ENCODE data around the gene LTBP2.

Gene LTBP2

GRCh38 chr14:74554742-74555362 lies 57.2 kb downstream of the LTBP2 start:
- H3K4me3 ChIP-seq (replicated peaks; ENCODE audit: insufficient read depth, low read length): no peak overlapping the region
- TF ChIP-seq SPI1 (IDR thresholded peaks at IDR 0.05; ENCODE audit: borderline replicate concordance, low read depth): no peak
- no peak for TF ChIP-seq POLR2AphosphoS5 (IDR thresholded peaks at IDR 0.05; ENCODE audit: low read depth)
- TF ChIP-seq GABPA (IDR thresholded peaks at IDR 0.05; ENCODE audit: low read depth): no peak
- TF ChIP-seq REST (IDR thresholded peaks at IDR 0.05; ENCODE audit: insufficient replicate concordance, low read depth): no peak
- no peak for TF ChIP-seq CTCF (IDR thresholded peaks at IDR 0.05; ENCODE audit: insufficient read depth, low read length)
- no peak overlapping the region for H3K27ac ChIP-seq (replicated peaks)
- no peak for DNase-seq (ENCODE audit: low read depth in 1 of 2, low spot score in 1 of 2)
- no peaks in the 10 kb centered on the region for H3K27me3 ChIP-seq (ENCODE audit: insufficient read depth, poor library complexity, severe bottlenecking)

- H3K27me3 ChIP-seq (ENCODE audit: insufficient read depth, poor library complexity, severe bottlenecking): no peaks in the 10 kb centered on the region
- H3K4me3 ChIP-seq (replicated peaks; ENCODE audit: insufficient read depth, low read length): no peak overlapping the region
- TF ChIP-seq REST (IDR thresholded peaks at IDR 0.05; ENCODE audit: insufficient replicate concordance, low read depth): no peak
- no peak for TF ChIP-seq CTCF (IDR thresholded peaks at IDR 0.05; ENCODE audit: insufficient read depth, low read length)
- no peak for TF ChIP-seq GABPA (IDR thresholded peaks at IDR 0.05; ENCODE audit: low read depth)
- TF ChIP-seq POLR2AphosphoS5 (IDR thresholded peaks at IDR 0.05; ENCODE audit: low read depth): no peak
- no peak for TF ChIP-seq SPI1 (IDR thresholded peaks at IDR 0.05; ENCODE audit: borderline replicate concordance, low read depth)
- H3K27ac ChIP-seq (replicated peaks): no peak overlapping the region
- no peak for DNase-seq (ENCODE audit: low read depth in 1 of 2, low spot score in 1 of 2)
Measured at GRCh38 chr14:74552623-74553022, 59.4 kb downstream of the LTBP2 start.

GRCh38 chr14:74551431-74552371 lies 60.3 kb downstream of the LTBP2 start:
- Histone ChIP-seq H3K27ac (replicated peaks) (no peak overlapping the region), H3K27me3 (ENCODE audit: insufficient read depth, poor library complexity, severe bottlenecking) (no peaks in the 10 kb centered on the region), H3K4me3 (replicated peaks; ENCODE audit: insufficient read depth, low read length) (no peak overlapping the region)
- no peak for DNase-seq (ENCODE audit: low read depth in 1 of 2, low spot score in 1 of 2)
- TF ChIP-seq REST (IDR thresholded peaks at IDR 0.05; ENCODE audit: insufficient replicate concordance, low read depth): no peak
- no peak for TF ChIP-seq GABPA (IDR thresholded peaks at IDR 0.05; ENCODE audit: low read depth)
- no peak for TF ChIP-seq SPI1 (IDR thresholded peaks at IDR 0.05; ENCODE audit: borderline replicate concordance, low read depth)
- TF ChIP-seq POLR2AphosphoS5 (IDR thresholded peaks at IDR 0.05; ENCODE audit: low read depth): no peak
- TF ChIP-seq CTCF (IDR thresholded peaks at IDR 0.05; ENCODE audit: insufficient read depth, low read length): no peak
